AG04450 (cell line): ENCODE data around the gene LRP1B. TPM values are rescaled to one million over a fixed set of nuclear protein-coding genes. Genes with fewer than 3 reads are reported as not detected.

Experiments used
- CTCF ChIA-PET: fragments of 300-600, 350-600 bp; formaldehyde crosslinking; extraction: SDS; loops from one replicate; lab custom pipeline; 2022; ENCODE audit warnings: antibody characterized with exemption, inconsistent platforms; lab: Charles Lee
- POLR2A ChIA-PET: fragments of 350-600 bp; formaldehyde crosslinking; extraction: SDS; loops from one replicate; lab custom pipeline; 2021; ENCODE audit warnings: antibody characterized with exemption, inconsistent platforms; lab: Yijun Ruan, JAX
- DNase-seq: peaks from one replicate; pipeline ENCODE4 v3.0.0-alpha.2; 2011; ENCODE audit warnings: low read depth, low spot score
- H3K27ac ChIP-seq: one replicate; pipeline ENCODE4 v1.5.1; 2012; ENCODE audit warnings: low read depth, low read length, control low read depth
- H3K27me3 ChIP-seq: one replicate; pipeline ENCODE4 v1.6.0; 2012; ENCODE audit warnings: low read length; ENCODE audit not compliant: control insufficient read depth, insufficient read depth
- H3K4me3 ChIP-seq: 2 replicates; pipeline ENCODE4 v1.5.1; 2011; ENCODE audit warnings: mild to moderate bottlenecking, low read depth, low read length, control low read depth
- H3K9me3 ChIP-seq: 2 replicates; pipeline ENCODE4 v1.5.1; 2012; ENCODE audit warnings: low read length; ENCODE audit not compliant: control insufficient read depth, insufficient read depth
- CTCF ChIP-seq: IDR thresholded peaks from 2 replicates; pipeline ENCODE4 v1.5.1; 2011; ENCODE audit warnings: low read depth, low read length, control low read depth, inconsistent platforms
- polyA plus RNA-seq: library from polyadenylated mRNA; depleted of rRNA; stranded (reverse); fragments of >200 nt; gene quantifications from 2 replicates; pipeline ENCODE4 v1.2.3, GENCODE V29; 2011

The LRP1B gene
- polyA plus RNA-seq, 1 experiment: 0.15 TPM

- no peaks in the 10 kb centered on the region for H3K27me3 ChIP-seq
- DNase-seq: no peak
- H3K27ac ChIP-seq: no peak overlapping the region
- H3K9me3 ChIP-seq: no peaks in the 10 kb centered on the region
- ChIA-PET CTCF (no interaction called here), POLR2A (no interaction called here)
- TF ChIP-seq CTCF: no peak
- H3K4me3 ChIP-seq: no peak overlapping the region
Measured at GRCh38 chr2:140539242-140539875, 1591.5 kb downstream of the LRP1B start.

- Histone ChIP-seq H3K9me3 (no peaks in the 10 kb centered on the region), H3K27ac (no peak overlapping the region), H3K4me3 (no peak overlapping the region), H3K27me3 (no peaks in the 10 kb centered on the region)
- TF ChIP-seq CTCF: no peak
- POLR2A ChIA-PET: no interaction called here
- CTCF ChIA-PET: interaction anchor here (0.6 kb wide), 1 partner anchor 592 kb away, joined by 3 read pairs; no protein-coding TSS in a partner anchor
- DNase-seq: no peak
Measured at GRCh38 chr2:140529706-140530105, 1601.1 kb downstream of the LRP1B start.

DNA sequence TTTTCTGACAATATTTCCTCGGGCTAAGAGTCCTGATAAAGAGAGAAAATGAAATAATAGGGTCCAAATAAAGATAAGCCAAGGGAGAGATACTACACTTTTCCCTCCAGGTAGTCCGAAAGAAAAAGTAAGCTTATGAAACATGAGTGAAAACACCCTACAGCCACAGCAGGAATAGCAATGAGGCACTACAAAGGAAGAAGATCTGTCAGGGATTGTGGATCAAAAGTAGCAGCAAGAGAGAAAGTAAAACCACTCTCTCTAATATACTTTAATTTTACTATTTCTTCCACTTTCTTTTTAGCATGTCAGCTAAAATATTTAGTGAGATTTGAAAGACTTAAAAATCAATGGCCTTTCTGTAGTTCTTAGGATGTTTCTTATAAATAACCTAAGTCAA is 1601.8 kb downstream of the LRP1B start:
- POLR2A ChIA-PET: no interaction called here
- no peaks in the 10 kb centered on the region for H3K27me3 ChIP-seq
- H3K4me3 ChIP-seq: no peak overlapping the region
- no peak for DNase-seq
- no peak overlapping the region for H3K27ac ChIP-seq
- no peaks in the 10 kb centered on the region for H3K9me3 ChIP-seq
- CTCF ChIA-PET: interaction anchor here (0.6 kb wide), 1 partner anchor 592 kb away, joined by 3 read pairs; no protein-coding TSS in a partner anchor
- TF ChIP-seq CTCF: no peak

DNA sequence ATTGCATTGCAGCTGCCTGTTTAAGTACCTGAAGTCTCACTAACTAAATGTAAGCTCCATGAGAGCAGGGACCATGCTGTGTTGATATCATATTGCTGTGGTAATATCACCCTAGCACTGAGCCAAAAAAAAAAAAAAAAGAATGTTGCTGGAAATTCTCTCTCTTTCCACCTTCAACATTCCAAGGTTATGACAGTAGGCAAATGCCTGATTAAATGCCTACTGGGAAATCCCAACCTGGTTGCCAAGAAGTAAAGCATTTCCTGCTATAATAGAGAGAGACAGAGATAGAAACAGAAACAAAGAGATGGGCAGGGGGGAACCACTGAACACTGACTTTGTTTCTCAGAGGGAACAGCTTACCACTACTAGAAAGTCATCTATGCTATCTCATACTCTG is 1604.2 kb downstream of the LRP1B start:
- Histone ChIP-seq H3K27ac (no peak overlapping the region), H3K4me3 (no peak overlapping the region), H3K9me3 (no peaks in the 10 kb centered on the region), H3K27me3 (no peaks in the 10 kb centered on the region)
- DNase-seq: no peak
- TF ChIP-seq CTCF: no peak
- ChIA-PET CTCF (no interaction called here), POLR2A (interaction anchor here (0.7 kb wide), 1 partner anchor 18 kb away, joined by 4 read pairs; no protein-coding TSS in a partner anchor)

- POLR2A ChIA-PET: no interaction called here
- CTCF ChIA-PET: no interaction called here
Measured at GRCh38 chr2:140512106-140512505, 1618.7 kb downstream of the LRP1B start.

More at GRCh38 chr2:140512106-140512505, 1618.7 kb downstream of the LRP1B start:
- H3K27ac ChIP-seq: no peak overlapping the region
- H3K27me3 ChIP-seq: no peaks in the 10 kb centered on the region
- no peak for TF ChIP-seq CTCF
- no peaks in the 10 kb centered on the region for H3K9me3 ChIP-seq
- DNase-seq: no peak
- H3K4me3 ChIP-seq: no peak overlapping the region
